Breast epithelium (tissue), 3 donors: ENCODE results near the gene KIF26B.

Source experiments
- POLR2A ChIP-seq: fragments of 450-650 bp; IDR thresholded peaks from one replicate; pipeline ENCODE4 v1.6.1; 2016; ENCODE audit warnings: antibody characterized with exemption, mild to moderate bottlenecking, moderate library complexity
- POLR2AphosphoS5 ChIP-seq, 3 donors: sonication (generic); formaldehyde crosslinking; IDR thresholded peaks; one replicate each; pipeline ENCODE4 v1.6.1; 2017; ENCODE audit warnings: antibody characterized with exemption in 3 of 3
- TF ChIP-seq, protein P1 (sequence below), 3 donors: fragments of 450-650 bp; IDR thresholded peaks; one replicate each; pipeline ENCODE4 v1.5.1; 2016 to 2017; ENCODE audit warnings: antibody characterized with exemption in 3 of 3, mild to moderate bottlenecking in 3 of 3, moderate library complexity in 3 of 3

DNA sequence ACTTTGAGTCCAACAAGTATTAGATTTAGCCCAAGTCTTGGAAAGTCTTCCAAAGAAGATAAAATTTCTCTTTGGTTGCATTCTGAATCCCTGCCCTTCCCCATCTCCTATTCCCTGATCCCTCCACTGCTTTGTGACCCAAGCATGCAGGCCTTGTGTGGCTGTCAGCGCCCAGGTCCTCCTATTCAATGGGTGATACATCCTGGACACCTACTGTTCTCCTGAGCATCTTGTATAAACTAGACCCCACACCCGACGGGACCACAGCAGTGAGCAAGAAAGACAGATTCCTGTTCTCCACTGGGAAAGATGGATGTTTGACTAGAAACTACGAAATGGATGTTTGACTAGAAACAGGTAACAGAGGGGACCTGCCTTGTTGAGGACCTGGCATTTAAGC, 136.6 kb downstream of the KIF26B start:
- TF ChIP-seq, protein P1, sequence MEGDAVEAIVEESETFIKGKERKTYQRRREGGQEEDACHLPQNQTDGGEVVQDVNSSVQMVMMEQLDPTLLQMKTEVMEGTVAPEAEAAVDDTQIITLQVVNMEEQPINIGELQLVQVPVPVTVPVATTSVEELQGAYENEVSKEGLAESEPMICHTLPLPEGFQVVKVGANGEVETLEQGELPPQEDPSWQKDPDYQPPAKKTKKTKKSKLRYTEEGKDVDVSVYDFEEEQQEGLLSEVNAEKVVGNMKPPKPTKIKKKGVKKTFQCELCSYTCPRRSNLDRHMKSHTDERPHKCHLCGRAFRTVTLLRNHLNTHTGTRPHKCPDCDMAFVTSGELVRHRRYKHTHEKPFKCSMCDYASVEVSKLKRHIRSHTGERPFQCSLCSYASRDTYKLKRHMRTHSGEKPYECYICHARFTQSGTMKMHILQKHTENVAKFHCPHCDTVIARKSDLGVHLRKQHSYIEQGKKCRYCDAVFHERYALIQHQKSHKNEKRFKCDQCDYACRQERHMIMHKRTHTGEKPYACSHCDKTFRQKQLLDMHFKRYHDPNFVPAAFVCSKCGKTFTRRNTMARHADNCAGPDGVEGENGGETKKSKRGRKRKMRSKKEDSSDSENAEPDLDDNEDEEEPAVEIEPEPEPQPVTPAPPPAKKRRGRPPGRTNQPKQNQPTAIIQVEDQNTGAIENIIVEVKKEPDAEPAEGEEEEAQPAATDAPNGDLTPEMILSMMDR (IDR thresholded peaks at IDR 0.05) = no peak
- TF ChIP-seq POLR2AphosphoS5 (IDR thresholded peaks at IDR 0.05) (no peak), POLR2A (no peak)
